Activated T-cell treated with anti-CD3 and anti-CD28 coated beads for 48 hours (primary cell): Measurements from ENCODE around the gene BLM.

ENCODE experiments used
- DNase-seq: peaks from one replicate; pipeline ENCODE4 v3.0.0-alpha.2; 2020; ENCODE audit warnings: low read depth

The BLM gene

GRCh38 chr15:90851114-90851513 lies 134.0 kb downstream of the BLM start:
- DNase-seq: no peak

- DNase-seq: no peak
Measured at GRCh38 chr15:90851940-90852339, 134.8 kb downstream of the BLM start.

- no peak for DNase-seq
Measured at GRCh38 chr15:90855139-90855538, 138.0 kb downstream of the BLM start.

- DNase-seq: no peak
Measured at GRCh38 chr15:90857337-90857736, 140.2 kb downstream of the BLM start.

GRCh38 chr15:90857883-90858443 lies 140.8 kb downstream of the BLM start:
- DNase-seq: no peak

GRCh38 chr15:90859234-90860131 lies 142.3 kb downstream of the BLM start:
- DNase-seq: no peak

GRCh38 chr15:90860450-90860849 lies 143.3 kb downstream of the BLM start:
- DNase-seq: no peak

GRCh38 chr15:90860942-90861675 lies 144.0 kb downstream of the BLM start:
- no peak for DNase-seq

GRCh38 chr15:90862487-90862886 lies 145.3 kb downstream of the BLM start:
- no peak for DNase-seq

GRCh38 chr15:90862964-90863778 lies 146.0 kb downstream of the BLM start:
- DNase-seq: no peak

GRCh38 chr15:90863987-90864386 lies 146.8 kb downstream of the BLM start:
- no peak for DNase-seq

- no peak for DNase-seq
Measured at GRCh38 chr15:90864507-90864906, 147.4 kb downstream of the BLM start.

GRCh38 chr15:90865702-90866101 lies 148.6 kb downstream of the BLM start:
- DNase-seq: no peak
